Tongue (tissue), 2 donors: ENCODE results near the gene ITGA3. TPM values are rescaled to one million over a fixed set of nuclear protein-coding genes. Genes with fewer than 3 reads are reported as not detected.
"Not testable (repeated sequence)": the region's sequence is repeated elsewhere in the genome, so short reads cannot be mapped to it uniquely, and the experiment has no call there.

Source experiments
- DNase-seq: peaks from one replicate; pipeline ENCODE4 v3.0.0-alpha.2; 2015
- total RNA-seq: library from RNA; depleted of rRNA; stranded (reverse); fragments of >200 nt; gene quantifications from one replicate; pipeline ENCODE4 v1.2.3, GENCODE V29; 2014

ITGA3 gene
- total RNA-seq, 1 donor from 2014 or later, result 42.2 TPM

DNA sequence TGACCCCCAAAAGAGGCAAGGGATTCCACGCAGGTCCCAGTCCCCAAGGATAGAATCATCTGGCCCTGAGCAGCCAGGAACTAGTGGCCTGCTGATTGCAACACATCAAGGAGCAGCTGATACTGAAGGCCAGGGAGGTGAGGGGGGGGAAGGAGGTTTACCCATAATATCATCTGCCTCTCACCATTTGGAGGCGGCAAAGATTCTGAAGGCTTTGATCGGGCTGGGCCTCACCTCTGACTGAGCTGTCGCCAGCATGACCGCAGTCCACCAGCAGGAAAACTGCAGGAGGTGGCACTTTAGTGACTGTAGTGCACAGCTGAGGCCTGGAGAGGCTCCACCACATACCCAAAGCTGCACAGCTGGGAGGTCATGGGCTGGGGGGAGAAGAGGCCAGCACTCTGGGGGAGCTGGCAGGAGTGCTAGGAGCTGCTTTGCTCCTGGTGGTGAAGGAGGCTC lies 20.5 kb upstream of the ITGA3 start:
- no peak for DNase-seq

DNA sequence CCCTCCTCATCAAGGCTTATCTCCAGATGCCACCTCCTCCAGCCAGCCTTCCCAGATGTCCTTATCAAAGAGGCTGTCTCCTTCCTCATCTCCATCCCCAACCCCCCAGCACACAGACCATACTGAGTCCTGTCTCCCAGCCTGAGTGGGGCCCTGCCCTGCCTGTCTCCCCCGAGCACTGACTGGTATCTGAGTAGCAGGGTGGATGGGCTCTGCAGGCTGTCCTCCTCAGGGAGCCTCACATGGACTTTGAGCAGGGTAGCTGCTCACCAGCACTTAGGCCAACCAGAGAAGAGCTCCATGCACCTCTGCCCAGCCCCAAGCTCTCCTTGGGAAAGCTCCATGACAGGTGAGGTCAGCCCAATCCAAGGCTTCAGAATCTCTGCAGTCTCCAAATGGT lies 20.0 kb upstream of the ITGA3 start:
- no peak for DNase-seq

DNA sequence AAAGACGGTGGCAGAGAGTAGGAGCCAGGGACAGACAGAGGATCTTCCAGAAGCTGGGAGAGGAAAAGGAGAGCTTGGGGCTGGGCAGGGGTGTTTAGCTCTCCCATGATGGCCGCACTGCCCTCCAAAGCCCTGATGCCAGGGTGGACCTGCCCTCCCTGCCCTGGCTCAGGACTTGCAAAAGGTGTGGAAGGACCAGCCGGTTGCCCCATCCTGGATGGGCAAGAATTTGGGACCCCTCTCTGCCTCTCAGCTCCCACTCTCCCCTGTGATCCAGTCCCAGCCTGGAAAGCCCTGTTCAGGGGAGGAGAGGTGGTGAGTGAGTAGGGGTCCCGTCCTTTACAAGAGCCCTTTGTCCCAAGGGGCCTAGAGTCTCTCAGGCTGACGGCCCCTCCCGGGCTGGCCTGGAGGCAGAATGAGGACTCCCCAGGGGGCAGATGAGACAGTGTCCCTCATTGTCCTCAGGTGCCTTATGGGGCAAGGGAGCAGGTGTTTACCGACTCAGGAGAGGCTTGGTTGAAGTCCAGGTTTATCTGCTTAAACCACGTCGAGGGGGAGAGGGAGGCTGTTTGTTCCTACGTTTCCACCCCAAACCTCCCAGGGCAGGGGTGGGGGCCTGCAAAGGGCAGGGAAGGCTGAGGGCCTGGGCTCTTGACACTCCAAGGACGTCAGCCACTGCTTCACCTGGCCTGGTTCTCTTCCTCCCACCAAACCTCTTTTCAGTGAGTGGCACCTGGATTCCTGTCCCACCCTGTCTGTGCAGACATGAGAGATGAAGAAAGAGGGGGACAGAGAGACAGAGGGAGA lies 19.3 kb upstream of the ITGA3 start:
- no peak for DNase-seq

DNA sequence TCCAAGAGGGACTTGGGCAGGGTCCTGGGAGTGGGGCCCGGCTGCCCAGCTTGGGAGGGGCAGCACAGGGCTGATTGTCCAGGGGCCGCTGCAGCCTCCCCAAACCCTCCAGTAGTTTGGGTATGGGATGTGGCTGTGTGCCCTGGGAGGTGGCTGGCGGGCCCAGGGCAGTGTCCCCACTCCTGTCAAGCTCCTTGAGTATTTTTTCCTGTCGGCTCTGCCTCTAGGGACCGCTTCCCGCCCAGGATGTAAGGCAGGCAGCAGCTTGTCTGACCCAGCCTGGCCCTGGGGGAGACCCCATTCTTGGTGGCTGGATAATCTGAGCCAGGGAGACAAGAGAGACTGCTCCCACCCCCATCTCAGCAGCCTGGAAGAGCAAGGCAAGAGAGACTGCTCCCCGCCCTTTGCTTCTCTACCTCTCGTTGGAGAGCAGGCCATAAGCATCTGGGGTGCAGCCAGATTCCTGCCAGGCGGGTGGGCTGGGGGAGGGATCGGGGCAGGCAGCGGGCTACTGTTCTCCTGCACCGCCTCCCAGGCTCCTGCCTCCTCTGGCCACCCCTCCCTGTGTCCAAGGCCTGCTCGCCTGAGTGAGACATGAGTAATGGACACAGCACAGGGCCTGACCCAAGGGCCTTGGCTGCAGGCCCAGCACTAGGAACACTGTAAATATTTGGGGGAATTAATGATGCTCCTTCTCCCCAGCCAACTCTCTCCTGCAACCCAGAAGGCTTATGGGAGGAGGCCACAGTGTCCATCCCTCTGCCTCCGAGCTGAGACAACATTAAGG lies 18.4 kb upstream of the ITGA3 start:
- DNase-seq, result peak; percentile 40

DNA sequence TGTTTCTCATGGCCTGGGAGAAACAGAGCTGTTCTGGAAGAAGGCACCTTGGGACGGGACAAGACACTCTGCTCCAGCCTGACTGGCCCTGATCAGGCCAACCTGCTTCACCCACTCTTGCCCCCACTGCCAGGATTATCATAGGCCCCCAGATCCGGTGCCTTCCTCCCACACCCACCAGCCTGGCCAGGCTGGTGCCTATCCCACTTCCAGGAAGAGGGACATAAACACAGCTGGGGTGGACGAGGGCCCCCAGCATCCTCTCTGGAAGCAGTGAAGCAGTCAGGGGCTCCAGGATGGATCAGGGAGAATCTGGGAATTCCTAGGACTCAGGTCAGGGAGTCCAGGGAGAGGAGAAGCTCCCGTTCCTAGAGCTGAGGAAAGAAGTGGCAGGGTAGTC lies 16.9 kb upstream of the ITGA3 start:
- DNase-seq, result no peak

DNA sequence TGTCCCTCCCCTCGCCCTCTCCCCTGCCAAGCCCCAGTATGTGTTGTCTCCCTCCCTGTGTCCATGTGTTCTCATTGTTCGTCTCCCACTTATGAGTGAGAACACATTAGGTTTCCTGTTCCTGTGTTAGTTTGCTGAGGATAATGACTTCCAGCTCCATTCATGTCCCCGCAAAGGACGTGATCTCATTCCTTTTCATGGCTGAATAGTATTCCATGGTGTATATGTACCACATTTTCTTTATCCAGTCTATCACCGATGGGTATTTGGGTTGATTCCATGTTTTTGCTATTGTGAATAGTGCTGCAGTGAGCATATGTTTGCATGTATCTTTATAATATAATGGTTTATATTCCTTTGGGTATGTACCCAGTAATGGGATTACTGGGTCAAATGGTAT lies 15.4 kb upstream of the ITGA3 start:
- DNase-seq, result not testable (repeated sequence)

DNA sequence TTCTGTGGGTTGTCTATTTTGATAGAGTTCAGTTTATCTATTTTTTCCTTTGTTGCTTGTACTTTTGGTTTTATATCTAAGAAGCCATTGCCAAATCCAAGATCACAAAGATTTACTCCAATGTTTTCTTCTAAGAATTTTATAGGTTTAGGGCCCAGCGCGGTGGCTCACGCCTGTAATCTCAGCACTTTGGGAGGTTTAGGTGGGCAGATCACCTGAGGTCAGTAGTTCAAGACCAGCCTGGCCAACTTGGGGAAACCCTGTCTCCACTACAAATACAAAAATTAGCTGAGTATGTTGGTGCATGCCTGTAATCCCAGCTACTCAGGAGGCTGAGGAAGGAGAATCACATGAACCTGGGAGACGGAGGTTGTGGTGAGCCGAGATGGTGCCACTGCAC lies 13.7 kb upstream of the ITGA3 start:
- DNase-seq, result no peak

DNA sequence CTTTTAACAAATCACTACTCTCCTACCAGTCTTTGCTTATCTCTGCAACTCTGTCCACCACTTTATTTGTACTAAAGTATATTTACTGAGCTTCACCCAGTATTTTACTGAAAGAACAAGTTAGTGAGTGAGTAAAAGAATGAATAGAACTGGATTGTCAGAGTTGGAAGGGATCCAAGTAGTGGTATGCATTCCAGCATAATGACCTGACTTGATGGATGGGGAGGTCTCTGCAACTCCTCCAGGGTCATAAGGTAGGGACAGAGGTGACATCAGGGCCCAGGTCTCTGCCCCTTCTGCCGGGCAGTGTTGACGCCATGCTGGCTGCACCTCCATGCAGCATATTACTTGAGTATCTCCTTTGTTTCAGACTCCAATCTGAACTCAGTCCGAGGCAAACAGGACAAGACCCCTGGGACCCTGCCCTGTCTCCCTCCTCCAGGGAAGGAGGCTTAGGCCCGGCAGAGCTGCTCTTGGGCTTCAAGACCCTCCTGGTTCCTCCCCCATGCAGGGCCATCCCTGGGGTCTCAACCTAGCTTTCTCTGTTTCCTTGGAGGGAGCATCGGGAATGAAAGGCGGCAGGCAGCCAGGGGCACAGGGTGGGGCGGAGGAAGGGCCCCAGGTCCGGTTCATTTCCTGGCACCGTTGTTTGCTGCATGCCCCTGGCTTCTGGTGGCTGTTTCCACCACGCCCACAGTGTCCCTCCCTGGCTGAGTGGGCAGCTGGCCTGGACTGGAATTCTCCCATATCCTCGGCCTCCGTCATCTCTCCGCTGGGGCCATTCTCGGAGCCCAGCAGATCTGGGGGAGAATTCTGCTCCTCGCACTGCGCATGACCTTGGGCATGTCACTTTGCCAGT lies 12.4 kb upstream of the ITGA3 start:
- DNase-seq, result peak; percentile 54

DNA sequence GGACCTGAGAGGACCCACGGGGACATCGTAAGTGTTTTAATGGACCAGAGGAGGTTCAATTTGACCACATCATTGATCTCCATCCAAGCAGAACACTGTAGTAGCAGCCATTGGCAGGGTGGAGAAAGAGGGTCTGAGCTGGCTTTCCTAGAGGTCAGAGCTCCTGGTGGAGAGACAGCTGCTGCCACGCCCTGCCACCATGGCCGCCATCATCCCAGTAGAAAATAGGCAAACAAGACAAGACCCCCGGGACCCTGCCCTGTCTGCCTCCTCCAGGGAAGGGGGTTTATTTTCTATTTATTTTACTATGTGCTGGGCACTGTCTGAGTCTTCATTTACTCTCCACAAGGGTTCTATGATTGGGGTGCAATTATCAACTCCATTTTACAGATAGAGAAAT lies 11.4 kb upstream of the ITGA3 start:
- no peak for DNase-seq

DNA sequence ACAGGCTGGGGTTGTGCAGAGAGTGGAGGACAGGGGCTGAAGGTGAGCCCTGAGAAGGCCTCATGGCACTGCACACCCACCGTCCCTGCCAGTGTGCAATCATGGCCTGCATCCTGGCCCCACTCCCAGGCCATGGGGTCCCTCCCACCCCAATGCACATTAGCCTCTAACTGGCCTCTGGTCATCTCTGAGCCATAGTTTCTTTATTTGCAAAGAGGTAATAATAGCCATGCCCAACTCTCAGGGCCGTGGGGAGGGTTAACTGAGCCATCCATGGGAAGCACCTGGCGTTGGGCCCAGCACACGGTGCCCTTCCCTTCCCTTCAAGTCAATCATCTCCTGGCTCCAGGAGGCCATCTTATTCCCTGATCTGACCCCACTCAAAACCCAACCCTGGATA lies 10.8 kb upstream of the ITGA3 start:
- DNase-seq, result no peak

DNA sequence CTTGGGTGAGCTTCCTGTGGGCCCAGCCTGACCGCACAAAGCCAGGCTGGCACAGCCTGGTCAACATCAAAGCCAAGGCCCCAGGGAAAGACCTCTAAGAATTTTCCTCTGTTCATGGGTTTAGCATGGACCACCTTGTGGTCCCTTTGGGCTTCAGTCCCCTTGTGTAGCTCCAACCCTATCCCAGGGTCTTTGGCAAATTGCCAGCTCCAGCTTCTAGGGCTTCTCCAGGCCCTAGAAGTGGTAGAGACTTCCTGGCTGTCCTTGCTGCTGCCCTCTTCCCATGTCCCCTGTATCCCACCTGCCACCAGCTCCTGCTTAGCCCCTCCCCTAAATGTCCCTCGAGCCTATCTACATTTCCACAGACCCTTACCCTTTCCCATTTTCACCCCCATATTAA lies 9.7 kb upstream of the ITGA3 start:
- DNase-seq, result no peak

DNA sequence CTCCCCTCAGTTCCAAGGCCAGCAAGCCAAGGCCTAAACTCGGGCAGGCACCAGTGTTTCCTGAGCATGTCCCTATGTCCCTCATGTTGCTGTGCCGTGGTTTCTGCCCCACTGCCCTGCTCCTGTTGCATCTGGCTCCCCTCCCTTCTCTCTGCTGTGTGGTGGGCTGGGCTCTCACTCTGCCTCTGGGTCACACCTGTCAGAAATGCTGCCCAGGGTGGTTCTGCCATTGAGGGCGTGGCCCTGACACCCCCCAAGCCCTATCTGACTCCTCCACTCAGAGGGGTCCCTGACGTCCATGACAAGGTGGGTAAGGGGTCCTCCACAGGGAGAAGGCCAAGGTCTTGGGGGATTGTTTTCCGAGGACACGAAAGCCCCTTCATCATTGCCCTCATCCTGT lies 9.2 kb upstream of the ITGA3 start:
- no peak for DNase-seq

DNA sequence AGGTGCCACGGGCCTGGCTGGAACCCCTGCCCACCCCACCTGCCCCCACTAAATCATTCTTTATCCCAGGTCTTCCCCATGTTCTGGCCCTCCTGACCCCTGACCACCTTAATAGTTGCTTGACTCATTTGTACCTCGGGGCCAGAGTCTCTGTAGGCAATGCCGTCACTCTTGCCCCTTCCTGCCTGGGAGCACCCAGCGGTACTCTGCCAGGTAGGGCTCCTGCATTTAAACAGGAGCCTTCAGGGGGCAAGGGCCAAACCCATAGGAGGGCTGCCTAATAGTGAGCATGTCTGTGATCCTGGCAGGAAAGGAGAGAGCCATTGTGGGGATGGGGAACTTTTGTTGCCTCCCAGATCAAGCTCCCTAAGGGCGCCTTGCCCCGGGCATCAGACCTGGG lies 8.8 kb upstream of the ITGA3 start:
- DNase-seq, result no peak

DNA sequence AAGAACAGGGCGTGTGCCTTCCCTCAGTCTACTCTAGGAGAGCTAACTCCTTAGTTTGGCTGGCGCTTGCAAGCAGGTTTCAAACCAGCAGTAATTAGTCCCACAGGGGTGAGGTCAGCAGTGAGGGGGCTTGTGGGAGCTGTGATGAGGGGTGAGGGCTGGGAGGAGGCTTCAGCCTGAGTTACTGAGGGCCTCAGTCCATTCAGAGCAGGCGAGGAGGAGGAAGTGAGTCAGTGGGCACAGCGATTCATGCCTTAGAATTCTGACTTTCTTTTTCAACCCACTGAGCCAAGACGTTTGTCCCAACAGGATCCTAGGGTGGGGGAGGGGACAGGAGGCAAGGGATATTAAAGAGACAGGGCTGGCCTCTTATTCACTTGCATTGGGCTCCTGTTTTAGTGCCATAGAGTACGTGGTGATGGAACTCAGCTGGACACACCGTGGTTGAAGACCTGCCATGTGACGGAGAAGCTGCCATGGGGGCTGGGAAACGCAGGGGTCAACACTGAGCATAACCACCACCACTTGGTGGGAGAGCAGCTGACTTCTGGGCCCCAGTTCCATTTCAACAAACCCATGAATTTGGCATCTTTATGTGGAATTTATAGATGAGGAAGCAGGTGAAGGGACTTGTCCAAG lies 8.3 kb upstream of the ITGA3 start:
- DNase-seq, result no peak

DNA sequence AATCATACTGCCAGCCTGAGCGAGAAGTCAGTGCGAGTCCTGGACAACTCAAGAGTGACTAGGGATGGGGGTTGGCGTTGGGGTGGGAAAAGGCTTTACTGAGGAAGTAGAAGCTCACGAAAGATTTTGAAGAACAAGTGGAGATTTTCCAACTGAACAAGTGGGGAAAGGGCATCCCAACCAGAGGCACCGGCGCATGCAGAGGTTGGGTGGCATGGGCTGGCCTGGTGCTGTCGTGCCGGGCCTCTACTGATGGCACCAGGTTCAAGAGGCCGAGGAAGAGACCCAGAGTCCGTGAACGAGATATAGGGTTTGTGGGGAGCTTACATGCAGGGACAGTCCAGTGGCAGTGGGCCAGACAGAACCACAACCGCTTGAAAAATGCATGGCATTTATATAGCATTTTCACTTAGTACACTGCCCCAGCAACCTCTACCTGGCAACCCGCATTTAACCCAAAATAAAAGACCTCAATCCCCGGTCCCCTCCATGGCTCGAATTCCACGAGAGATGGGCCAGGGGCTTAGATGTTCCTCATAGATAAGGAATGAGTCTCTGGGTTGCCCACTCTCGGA lies 7.7 kb upstream of the ITGA3 start:
- DNase-seq, result no peak

DNA sequence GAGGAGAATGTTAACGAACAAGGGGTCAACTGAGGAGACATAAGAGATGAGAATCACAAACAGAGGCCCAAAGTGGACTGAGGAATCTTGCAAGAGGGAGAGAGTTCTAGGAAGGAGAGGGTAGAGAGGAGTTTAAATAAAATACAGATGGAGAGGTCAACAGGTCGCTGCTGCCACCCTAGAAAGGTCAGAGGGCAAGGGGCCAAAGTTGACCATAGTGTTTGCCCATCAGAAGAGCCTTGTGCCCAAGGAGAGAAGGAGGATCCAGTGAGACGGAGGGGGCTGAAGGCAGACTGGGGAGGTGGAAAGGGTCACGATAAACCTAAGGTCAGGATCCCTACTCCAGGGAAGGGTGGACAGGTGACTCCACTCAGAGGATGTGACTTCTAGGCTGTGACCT lies 6.9 kb upstream of the ITGA3 start:
- no peak for DNase-seq

DNA sequence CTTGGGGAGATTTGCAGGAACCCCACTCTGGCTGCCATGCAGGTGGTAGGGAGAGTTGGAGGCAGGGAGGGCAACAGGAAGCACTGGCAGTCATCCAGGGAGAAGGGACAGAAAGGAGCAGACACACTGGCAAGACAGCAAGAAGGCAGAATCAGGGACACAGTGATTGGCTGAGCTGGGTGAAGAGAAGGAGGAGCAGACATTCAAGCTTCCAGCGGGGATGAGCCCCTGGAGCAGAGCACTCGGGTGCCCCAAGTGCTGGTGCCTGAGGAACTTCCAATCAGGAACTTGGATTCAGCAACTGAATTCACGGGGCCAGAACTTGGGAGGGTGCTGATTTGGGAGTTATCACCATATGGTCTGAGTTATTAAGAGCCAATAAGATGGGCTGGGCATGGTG lies 6.3 kb upstream of the ITGA3 start:
- DNase-seq, result no peak

DNA sequence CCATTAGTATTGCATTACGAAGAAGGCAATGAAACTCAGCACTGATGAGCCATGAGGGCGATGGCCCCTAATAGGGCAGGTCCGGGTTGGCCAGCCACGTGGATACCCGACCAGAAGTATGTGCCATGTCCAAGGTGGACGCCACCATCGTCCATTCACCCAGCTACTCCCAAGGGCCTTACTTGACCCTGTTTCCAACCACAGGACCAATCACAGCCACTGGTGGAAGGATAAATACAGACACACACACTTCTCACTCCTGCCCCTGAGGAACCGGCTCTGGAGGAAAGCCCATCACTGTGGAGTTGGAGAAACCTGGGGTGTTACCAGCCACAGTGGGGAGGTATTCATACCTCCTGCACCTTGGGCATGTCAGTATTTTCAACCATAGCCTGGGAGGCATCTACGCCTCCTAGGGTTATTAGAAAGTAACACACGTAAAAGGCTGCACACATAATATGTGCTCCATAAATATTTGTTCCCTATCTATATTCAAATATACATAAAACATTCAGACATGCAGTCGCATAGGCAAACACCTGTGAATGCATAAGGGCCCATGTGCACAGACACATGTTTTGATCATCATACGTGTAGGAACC lies 5.4 kb upstream of the ITGA3 start:
- no peak for DNase-seq

DNA sequence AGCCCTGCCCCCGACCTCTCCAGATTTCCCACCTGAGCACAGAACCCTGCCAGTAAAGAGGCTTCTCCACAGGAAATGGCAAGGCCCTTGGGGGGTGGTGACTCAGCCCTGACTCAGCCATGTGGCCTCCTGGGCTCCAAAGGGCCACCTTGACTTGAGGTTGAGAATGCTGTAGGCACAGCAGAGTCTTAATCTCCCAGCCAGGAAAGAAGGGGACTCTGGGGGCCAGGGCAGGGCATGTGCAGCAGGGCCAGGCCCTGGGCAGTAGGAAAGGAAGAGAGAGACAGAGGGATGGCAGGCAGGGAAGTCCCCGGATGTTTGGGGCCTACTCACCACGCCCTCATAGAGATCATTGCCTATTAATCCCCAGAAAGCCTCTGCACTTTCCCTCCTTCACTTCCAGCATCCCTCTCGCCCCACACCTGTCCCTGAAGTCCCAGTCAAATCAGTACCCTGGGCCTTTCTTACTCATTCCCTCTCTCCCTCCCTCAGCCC lies 4.8 kb upstream of the ITGA3 start:
- DNase-seq, result no peak

DNA sequence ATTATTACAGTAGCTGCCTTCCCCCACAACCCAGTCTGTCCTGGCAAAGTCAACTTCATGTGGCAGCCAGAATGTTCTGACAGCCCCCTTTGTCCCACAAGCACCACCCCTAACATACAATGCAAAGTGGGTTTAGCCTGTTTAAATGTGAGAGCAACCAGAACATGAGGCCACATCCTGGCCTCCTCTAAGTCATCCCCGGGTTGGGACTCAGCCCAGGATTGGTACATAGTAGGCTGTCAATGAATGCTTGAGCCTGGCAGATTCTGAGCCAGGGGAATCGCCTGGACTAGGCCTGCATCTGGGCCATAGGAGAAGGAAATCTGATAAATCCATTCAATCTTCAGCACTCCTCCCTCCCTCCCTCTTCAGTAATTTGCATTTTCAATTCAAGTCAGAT lies 4.3 kb upstream of the ITGA3 start:
- no peak for DNase-seq

DNA sequence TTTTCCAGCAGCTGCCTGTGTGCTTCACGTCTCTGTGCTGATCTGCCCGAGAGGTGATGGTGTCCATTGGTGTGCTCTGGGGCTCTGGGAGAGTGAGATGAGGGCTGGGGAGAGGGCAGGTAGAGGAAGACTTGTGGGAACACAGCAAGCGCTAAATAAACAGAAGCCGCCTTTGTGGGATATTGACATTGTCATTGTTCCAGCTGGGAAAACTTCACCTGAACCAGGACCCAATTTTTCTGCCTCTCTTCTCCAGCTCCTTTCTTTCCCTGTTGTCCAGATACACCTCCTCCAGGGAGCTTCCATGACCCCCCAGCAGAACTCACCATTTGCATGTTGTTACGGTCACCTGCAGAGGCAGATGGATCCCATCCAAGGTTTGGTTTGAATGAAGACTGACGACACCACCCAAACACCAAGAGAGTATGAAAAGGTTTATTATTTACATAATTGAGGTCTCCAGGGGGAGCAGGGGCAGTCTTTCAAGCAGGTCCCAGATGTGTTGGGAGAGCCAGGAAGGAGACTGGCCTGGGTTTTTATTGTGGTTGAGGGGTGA lies 3.6 kb upstream of the ITGA3 start:
- DNase-seq, result no peak
